Suprapubic skin (tissue), 3 donors: ENCODE measurements around the gene GHRHR.

ENCODE experiments used
- EP300 ChIP-seq: sonication (generic); formaldehyde crosslinking; IDR thresholded peaks from one replicate; pipeline ENCODE4 v1.6.1; 2017; ENCODE audit warnings: antibody characterized with exemption
- TF ChIP-seq, protein P1 (sequence below), 2 donors: fragments of 200-600 bp in 1 of 2; fragments of 450-650 bp in 1 of 2; sonication (generic) in 1 of 2; IDR thresholded peaks; one replicate each; pipeline ENCODE4 v1.5.1; 2016 to 2019; ENCODE audit warnings: antibody characterized with exemption in 2 of 2, mild to moderate bottlenecking in 1 of 2, moderate library complexity in 1 of 2

DNA sequence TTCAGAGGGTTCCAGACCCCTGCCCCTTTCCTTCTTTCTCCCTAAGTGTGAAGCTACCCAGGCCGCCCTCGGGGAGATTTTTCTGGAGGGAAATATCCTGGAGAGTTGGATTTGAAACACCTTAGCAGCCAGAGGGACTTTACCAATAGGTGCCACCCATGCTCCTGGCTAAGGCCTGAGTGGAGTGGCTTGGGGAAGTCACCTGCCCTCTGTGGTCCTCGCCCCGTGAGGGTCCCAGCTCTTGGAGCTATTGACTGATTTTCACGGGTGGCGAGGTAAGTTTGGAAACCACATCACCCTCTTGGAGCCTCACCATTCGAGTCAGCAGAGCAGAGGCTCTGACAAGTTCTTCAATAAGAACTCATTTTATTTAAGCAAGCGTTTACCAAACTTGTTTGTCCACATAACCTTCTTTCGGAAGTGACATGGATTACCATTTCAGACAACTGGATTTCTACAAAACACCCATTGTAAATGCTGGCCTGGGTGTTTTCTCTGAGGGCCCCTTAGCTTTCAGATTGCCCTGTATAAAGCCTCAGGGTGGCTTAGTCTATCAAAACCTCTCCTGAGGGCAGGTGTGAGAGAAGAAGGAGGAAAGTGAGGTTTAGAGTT is 31.7 kb upstream of the GHRHR start:
- TF ChIP-seq, protein P1, sequence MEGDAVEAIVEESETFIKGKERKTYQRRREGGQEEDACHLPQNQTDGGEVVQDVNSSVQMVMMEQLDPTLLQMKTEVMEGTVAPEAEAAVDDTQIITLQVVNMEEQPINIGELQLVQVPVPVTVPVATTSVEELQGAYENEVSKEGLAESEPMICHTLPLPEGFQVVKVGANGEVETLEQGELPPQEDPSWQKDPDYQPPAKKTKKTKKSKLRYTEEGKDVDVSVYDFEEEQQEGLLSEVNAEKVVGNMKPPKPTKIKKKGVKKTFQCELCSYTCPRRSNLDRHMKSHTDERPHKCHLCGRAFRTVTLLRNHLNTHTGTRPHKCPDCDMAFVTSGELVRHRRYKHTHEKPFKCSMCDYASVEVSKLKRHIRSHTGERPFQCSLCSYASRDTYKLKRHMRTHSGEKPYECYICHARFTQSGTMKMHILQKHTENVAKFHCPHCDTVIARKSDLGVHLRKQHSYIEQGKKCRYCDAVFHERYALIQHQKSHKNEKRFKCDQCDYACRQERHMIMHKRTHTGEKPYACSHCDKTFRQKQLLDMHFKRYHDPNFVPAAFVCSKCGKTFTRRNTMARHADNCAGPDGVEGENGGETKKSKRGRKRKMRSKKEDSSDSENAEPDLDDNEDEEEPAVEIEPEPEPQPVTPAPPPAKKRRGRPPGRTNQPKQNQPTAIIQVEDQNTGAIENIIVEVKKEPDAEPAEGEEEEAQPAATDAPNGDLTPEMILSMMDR (IDR thresholded peaks at IDR 0.05), result no peak
- no peak for TF ChIP-seq EP300
